Measurements from ENCODE around the gene GRN.

GRN gene

DNA sequence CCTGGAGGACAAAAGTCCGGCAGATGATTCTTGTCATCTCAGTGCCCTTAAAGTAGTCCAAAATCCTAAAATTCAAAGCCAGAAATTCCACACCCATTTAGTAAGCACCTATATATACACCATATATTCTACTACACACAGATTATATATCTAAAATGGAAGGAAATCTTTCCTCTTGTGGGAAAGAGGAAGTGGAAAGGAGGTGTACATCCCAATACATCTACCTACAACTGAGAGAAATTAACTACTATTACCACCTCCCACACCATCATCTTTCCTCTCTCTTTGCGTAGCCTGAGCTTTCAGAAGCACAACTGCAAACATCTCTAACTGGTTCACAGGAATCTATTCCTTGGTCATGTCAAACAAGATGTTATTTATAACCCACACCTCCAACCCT, 49.7 kb downstream of the GRN start:
- H3K36me3 ChIP-seq (ENCODE audit: control insufficient read depth, insufficient read depth, low read length) = peaks cover 4% of the 10 kb centered on the region
- no peaks in the 10 kb centered on the region for H3K27me3 ChIP-seq (ENCODE audit: insufficient read depth, low read length, poor library complexity)
- no CpG with 5 or more reads among the region's 2 CpGs for WGBS (ENCODE audit: extremely low coverage, insufficient coverage, low lambda C conversion rate)
- no peak overlapping the region for H3K9ac ChIP-seq (ENCODE audit: low read length)
- no peak overlapping the region for H3K4me3 ChIP-seq (ENCODE audit: low read length)
- H2BK120ac ChIP-seq (ENCODE audit: low read depth, low read length) = no peak overlapping the region
- no peak overlapping the region for H3K23ac ChIP-seq (ENCODE audit: low read length)
- no peaks in the 10 kb centered on the region for H3K79me2 ChIP-seq (ENCODE audit: control insufficient read depth, insufficient read depth, low read length)
- no peak overlapping the region for H2BK5ac ChIP-seq (ENCODE audit: low read length)
- DNase-seq = no peak
- H3K79me1 ChIP-seq (ENCODE audit: low read length) = no peaks in the 10 kb centered on the region
- no peak overlapping the region for H4K5ac ChIP-seq (ENCODE audit: low read length)
- H2BK15ac ChIP-seq (replicated peaks; ENCODE audit: low read depth) = no peak overlapping the region
- H2AK5ac ChIP-seq (ENCODE audit: low read length) = no peak overlapping the region
- no peaks in the 10 kb centered on the region for H3K4me1 ChIP-seq (ENCODE audit: control insufficient read depth, low read depth, low read length)
- no peak overlapping the region for H3K4me2 ChIP-seq (ENCODE audit: low read length)
- no peak overlapping the region for H3K4ac ChIP-seq (ENCODE audit: low read depth, low read length)
- H3K18ac ChIP-seq (ENCODE audit: low read length) = no peak overlapping the region
- no peak overlapping the region for H4K8ac ChIP-seq (ENCODE audit: low read depth, low read length)
- no peak overlapping the region for H3K56ac ChIP-seq (ENCODE audit: low read length)
- H3K27ac ChIP-seq (ENCODE audit: low read depth, low read length) = no peak overlapping the region

DNA sequence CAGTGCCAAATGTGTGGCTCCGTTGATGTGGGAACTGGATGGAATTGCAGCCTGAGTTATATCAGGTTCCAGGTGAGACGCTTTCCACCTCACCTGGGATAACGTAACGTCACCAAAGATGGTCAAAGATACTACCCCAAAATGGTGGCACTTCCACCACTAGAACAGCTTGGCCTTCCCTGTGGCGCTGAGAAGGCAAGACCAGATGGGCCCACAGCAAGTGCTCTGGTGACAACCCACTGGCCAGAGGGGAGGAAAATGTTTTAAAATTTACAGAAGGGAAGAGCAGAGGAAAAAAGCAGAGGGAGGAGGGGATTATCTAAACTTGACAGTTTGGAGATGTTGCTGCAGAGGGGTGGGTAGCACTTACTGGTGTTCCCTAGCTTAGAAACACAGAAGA, 51.8 kb downstream of the GRN start:
- H2AK5ac ChIP-seq (ENCODE audit: low read length) = no peak overlapping the region
- no CpG with 5 or more reads among the region's 5 CpGs for WGBS (ENCODE audit: extremely low coverage, insufficient coverage, low lambda C conversion rate)
- H3K79me1 ChIP-seq (ENCODE audit: low read length) = no peaks in the 10 kb centered on the region
- H3K27me3 ChIP-seq (ENCODE audit: insufficient read depth, low read length, poor library complexity) = no peaks in the 10 kb centered on the region
- no peaks in the 10 kb centered on the region for H3K4me1 ChIP-seq (ENCODE audit: control insufficient read depth, low read depth, low read length)
- H3K27ac ChIP-seq (ENCODE audit: low read depth, low read length) = no peak overlapping the region
- no peak overlapping the region for H3K4ac ChIP-seq (ENCODE audit: low read depth, low read length)
- no peak overlapping the region for H3K18ac ChIP-seq (ENCODE audit: low read length)
- no peak for DNase-seq
- no peak overlapping the region for H2BK120ac ChIP-seq (ENCODE audit: low read depth, low read length)
- H3K23ac ChIP-seq (ENCODE audit: low read length) = no peak overlapping the region
- H4K8ac ChIP-seq (ENCODE audit: low read depth, low read length) = no peak overlapping the region
- H3K56ac ChIP-seq (ENCODE audit: low read length) = no peak overlapping the region
- no peak overlapping the region for H3K4me2 ChIP-seq (ENCODE audit: low read length)
- H3K36me3 ChIP-seq (ENCODE audit: control insufficient read depth, insufficient read depth, low read length) = peaks cover 6% of the 10 kb centered on the region
- H3K4me3 ChIP-seq (ENCODE audit: low read length) = no peak overlapping the region
- no peak overlapping the region for H2BK5ac ChIP-seq (ENCODE audit: low read length)
- H2BK15ac ChIP-seq (replicated peaks; ENCODE audit: low read depth) = no peak overlapping the region
- H4K5ac ChIP-seq (ENCODE audit: low read length) = no peak overlapping the region
- H3K9ac ChIP-seq (ENCODE audit: low read length) = no peak overlapping the region
- no peaks in the 10 kb centered on the region for H3K79me2 ChIP-seq (ENCODE audit: control insufficient read depth, insufficient read depth, low read length)

DNA sequence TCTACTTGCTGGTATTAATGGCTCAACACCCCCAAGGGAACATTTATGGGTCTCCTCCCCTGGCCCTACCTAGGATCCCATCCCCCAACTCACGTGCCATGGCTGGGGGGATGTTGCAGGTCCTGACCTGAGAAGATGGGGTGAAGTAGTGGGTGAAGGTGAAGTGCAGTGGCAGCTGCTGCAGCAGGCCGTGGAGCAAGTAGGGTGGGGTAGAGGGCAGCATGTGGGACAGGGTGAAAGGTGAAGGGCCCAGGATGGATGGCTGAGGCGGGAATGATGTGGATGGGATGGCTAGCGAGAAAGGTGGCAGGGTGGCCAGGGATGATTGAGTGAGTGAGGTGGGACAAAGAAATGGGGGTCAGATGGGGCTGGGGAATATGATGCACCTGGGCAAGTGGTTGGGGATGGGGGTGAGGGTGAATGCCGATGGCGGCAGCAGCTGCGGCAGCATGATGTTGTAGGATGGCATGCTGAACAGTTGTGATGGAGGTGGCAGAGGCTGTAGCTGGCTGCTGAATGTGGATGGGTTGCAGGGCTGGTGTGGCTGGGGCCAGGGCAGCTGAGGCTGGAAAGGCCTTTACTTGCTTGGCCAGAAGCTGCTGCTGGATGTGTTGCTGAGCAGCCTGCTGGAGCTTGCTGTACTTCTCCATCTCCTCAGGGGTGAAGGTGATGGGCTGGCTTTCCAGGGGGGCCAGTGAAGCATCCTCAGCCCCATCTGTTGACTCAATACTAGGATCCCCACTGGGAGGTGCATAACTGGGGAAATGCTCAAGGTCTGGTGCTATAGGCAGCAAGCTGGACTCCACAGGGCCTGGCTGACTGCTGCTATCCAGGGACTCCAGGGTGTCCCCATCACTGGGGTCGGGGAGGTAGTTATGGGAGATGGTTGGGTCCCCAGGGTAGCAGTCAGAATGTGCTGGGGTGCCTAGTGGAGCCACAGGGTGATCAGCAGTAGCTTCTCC, 52.7 kb downstream of the GRN start:
- Histone ChIP-seq H2BK120ac (ENCODE audit: low read depth, low read length) (no peak overlapping the region), H2BK15ac (replicated peaks; ENCODE audit: low read depth) (no peak overlapping the region), H3K4ac (ENCODE audit: low read depth, low read length) (no peak overlapping the region), H4K8ac (ENCODE audit: low read depth, low read length) (no peak overlapping the region), H3K27ac (ENCODE audit: low read depth, low read length) (no peak overlapping the region), H3K79me2 (ENCODE audit: control insufficient read depth, insufficient read depth, low read length) (no peaks in the 10 kb centered on the region), H3K18ac (ENCODE audit: low read length) (no peak overlapping the region), H3K56ac (ENCODE audit: low read length) (no peak overlapping the region), H3K4me3 (ENCODE audit: low read length) (no peak overlapping the region), H3K23ac (ENCODE audit: low read length) (no peak overlapping the region), H3K4me2 (ENCODE audit: low read length) (no peak overlapping the region), H3K36me3 (ENCODE audit: control insufficient read depth, insufficient read depth, low read length) (peaks cover 6% of the 10 kb centered on the region), H3K27me3 (ENCODE audit: insufficient read depth, low read length, poor library complexity) (no peaks in the 10 kb centered on the region), H3K9ac (ENCODE audit: low read length) (no peak overlapping the region), H3K4me1 (ENCODE audit: control insufficient read depth, low read depth, low read length) (no peaks in the 10 kb centered on the region), H4K5ac (ENCODE audit: low read length) (no peak overlapping the region), H3K79me1 (ENCODE audit: low read length) (no peaks in the 10 kb centered on the region), H2AK5ac (ENCODE audit: low read length) (no peak overlapping the region), H2BK5ac (ENCODE audit: low read length) (no peak overlapping the region)
- WGBS (ENCODE audit: extremely low coverage, insufficient coverage, low lambda C conversion rate) = no CpG with 5 or more reads among the region's 8 CpGs
- DNase-seq = no peak

DNA sequence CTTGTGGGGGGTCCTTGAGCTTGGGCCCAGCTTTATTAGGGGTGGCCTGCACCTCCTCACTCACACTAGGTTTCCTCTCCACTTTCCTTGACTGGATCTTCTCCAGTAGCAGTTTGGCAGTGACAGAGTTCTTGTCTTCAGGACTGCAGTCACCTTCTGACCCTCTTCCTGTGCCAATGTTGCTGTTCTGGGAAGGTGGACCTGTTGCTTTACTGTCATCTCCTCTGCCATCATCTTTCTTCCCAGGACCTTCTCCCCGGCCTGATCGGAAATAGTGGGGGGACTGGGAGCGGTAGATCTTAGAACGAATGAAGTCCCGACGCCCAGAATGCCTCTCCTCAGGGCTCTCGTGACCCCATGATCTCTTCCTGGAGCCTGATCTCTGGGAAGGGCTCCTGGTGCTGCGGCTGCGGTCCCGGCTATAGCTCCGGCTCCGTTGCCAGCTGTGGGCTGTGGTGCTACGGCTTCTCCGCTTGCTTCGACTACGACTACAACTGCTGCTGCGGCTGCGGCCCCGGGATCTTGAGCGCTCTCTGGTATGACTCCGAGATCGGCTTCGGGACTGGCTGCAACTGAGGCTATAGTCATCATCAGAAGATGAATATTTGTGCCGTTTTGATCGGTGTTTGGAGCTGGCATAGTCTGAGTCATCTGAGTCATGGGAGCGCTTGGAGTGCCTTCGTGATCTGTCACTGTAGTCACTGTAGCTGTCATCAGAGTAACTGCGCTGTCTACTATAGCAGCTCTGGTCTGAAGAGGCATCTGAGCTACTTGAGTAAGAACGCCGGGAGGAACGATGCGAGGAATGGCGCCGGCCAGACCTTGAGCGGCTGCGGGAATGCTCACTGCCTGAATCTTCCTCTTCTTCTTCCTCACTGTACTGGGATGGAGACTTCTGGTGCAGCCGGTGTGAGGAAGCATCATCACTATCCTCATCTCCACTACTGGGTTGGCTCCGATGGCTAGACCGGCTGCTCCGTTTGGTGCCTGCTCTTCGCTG, 53.9 kb downstream of the GRN start:
- H2BK5ac ChIP-seq (ENCODE audit: low read length) = no peak overlapping the region
- no peak overlapping the region for H3K9ac ChIP-seq (ENCODE audit: low read length)
- no CpG with 5 or more reads among the region's 41 CpGs for WGBS (ENCODE audit: extremely low coverage, insufficient coverage, low lambda C conversion rate)
- H3K36me3 ChIP-seq (ENCODE audit: control insufficient read depth, insufficient read depth, low read length) = peaks cover 6% of the 10 kb centered on the region
- H3K4me3 ChIP-seq (ENCODE audit: low read length) = no peak overlapping the region
- H3K4me1 ChIP-seq (ENCODE audit: control insufficient read depth, low read depth, low read length) = no peaks in the 10 kb centered on the region
- H3K18ac ChIP-seq (ENCODE audit: low read length) = no peak overlapping the region
- no peaks in the 10 kb centered on the region for H3K27me3 ChIP-seq (ENCODE audit: insufficient read depth, low read length, poor library complexity)
- no peak overlapping the region for H3K56ac ChIP-seq (ENCODE audit: low read length)
- H3K27ac ChIP-seq (ENCODE audit: low read depth, low read length) = no peak overlapping the region
- H2BK120ac ChIP-seq (ENCODE audit: low read depth, low read length) = no peak overlapping the region
- H4K5ac ChIP-seq (ENCODE audit: low read length) = no peak overlapping the region
- H3K79me2 ChIP-seq (ENCODE audit: control insufficient read depth, insufficient read depth, low read length) = no peaks in the 10 kb centered on the region
- no peak overlapping the region for H3K4me2 ChIP-seq (ENCODE audit: low read length)
- no peak overlapping the region for H2AK5ac ChIP-seq (ENCODE audit: low read length)
- H3K4ac ChIP-seq (ENCODE audit: low read depth, low read length) = no peak overlapping the region
- H4K8ac ChIP-seq (ENCODE audit: low read depth, low read length) = no peak overlapping the region
- no peak overlapping the region for H3K23ac ChIP-seq (ENCODE audit: low read length)
- DNase-seq = no peak
- H3K79me1 ChIP-seq (ENCODE audit: low read length) = no peaks in the 10 kb centered on the region
- H2BK15ac ChIP-seq (replicated peaks; ENCODE audit: low read depth) = no peak overlapping the region

DNA sequence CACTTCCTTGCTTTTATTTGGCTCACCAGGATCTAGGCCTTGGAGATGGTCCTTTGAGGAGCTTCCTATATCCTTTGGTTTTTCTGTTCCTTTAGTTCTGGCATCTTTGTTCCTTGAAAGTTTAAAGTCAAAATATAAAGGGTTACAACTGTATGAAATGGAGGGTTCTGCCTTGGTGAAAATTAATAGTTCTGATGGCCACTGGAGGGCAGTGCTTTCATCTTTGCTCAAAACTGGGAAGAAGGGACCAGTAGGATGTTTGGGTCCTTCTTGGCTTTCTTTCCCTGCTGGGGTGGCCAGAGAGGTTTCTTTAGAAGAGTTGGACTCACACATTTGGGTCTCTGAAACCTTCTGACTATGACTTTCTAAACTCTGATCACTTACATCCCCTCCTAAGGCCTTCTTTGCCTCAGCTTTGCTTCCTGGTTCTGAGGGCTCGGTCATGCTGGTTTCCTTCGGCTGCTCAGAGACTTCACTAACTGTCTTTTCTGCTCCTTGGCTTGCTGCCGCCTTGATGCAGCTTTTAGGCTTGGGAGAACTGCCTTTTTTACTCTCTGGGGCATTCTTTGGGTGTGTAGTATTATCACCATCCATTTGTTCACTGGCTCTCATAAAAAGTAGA, 55.2 kb downstream of the GRN start:
- Histone ChIP-seq H2BK5ac (ENCODE audit: low read length) (no peak overlapping the region), H3K36me3 (ENCODE audit: control insufficient read depth, insufficient read depth, low read length) (peaks cover 6% of the 10 kb centered on the region), H3K4me3 (ENCODE audit: low read length) (no peak overlapping the region), H3K9ac (ENCODE audit: low read length) (no peak overlapping the region), H2BK120ac (ENCODE audit: low read depth, low read length) (no peak overlapping the region), H3K79me2 (ENCODE audit: control insufficient read depth, insufficient read depth, low read length) (no peaks in the 10 kb centered on the region), H3K23ac (ENCODE audit: low read length) (no peak overlapping the region), H3K27me3 (ENCODE audit: insufficient read depth, low read length, poor library complexity) (no peaks in the 10 kb centered on the region), H4K5ac (ENCODE audit: low read length) (no peak overlapping the region), H3K4me2 (ENCODE audit: low read length) (no peak overlapping the region), H3K4me1 (ENCODE audit: control insufficient read depth, low read depth, low read length) (no peaks in the 10 kb centered on the region), H4K8ac (ENCODE audit: low read depth, low read length) (no peak overlapping the region), H3K27ac (ENCODE audit: low read depth, low read length) (no peak overlapping the region), H2AK5ac (ENCODE audit: low read length) (no peak overlapping the region), H3K18ac (ENCODE audit: low read length) (no peak overlapping the region), H2BK15ac (replicated peaks; ENCODE audit: low read depth) (no peak overlapping the region), H3K4ac (ENCODE audit: low read depth, low read length) (no peak overlapping the region), H3K56ac (ENCODE audit: low read length) (no peak overlapping the region), H3K79me1 (ENCODE audit: low read length) (no peaks in the 10 kb centered on the region)
- no peak for DNase-seq
- WGBS (ENCODE audit: extremely low coverage, insufficient coverage, low lambda C conversion rate) = no CpG with 5 or more reads among the region's 3 CpGs

Data from mesendoderm (in vitro differentiated cells).